B cell (primary cell): ENCODE measurements around the gene DYNC1I1.

Experiments
- EZH2 ChIP-seq: IDR thresholded peaks from 2 replicates; pipeline ENCODE4 v1.6.1; 2012; ENCODE audit warnings: borderline replicate concordance, low read depth, mild to moderate bottlenecking, moderate library complexity, low read length; ENCODE audit not compliant: insufficient read depth, poor library complexity, severe bottlenecking
- TF ChIP-seq, protein P1 (sequence below): fragments of 200-600 bp; IDR thresholded peaks from one replicate; pipeline ENCODE4 v1.8.0; 2022; ENCODE audit warnings: antibody characterized with exemption, mild to moderate bottlenecking

DNA sequence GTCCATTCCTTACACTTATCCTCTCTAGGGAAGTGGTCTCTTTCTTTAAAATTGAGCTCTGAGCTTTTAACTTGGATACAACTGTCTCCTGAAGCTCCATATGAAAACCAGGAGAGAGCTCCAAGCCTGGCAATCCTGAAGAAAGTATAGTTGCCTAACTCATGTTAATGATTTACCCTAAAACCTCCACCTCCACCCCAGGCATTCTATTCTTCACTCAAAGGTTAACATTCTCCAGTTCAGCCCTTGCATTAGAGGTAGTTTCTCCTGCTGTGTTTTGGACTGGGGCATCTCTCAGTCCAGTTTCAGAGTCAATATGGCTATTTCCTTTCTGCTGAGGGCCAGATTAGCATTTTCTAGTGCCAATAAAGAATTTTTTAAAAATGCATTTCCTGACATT, 354.0 kb downstream of the DYNC1I1 start:
- TF ChIP-seq EZH2: no peak
- TF ChIP-seq, protein P1, sequence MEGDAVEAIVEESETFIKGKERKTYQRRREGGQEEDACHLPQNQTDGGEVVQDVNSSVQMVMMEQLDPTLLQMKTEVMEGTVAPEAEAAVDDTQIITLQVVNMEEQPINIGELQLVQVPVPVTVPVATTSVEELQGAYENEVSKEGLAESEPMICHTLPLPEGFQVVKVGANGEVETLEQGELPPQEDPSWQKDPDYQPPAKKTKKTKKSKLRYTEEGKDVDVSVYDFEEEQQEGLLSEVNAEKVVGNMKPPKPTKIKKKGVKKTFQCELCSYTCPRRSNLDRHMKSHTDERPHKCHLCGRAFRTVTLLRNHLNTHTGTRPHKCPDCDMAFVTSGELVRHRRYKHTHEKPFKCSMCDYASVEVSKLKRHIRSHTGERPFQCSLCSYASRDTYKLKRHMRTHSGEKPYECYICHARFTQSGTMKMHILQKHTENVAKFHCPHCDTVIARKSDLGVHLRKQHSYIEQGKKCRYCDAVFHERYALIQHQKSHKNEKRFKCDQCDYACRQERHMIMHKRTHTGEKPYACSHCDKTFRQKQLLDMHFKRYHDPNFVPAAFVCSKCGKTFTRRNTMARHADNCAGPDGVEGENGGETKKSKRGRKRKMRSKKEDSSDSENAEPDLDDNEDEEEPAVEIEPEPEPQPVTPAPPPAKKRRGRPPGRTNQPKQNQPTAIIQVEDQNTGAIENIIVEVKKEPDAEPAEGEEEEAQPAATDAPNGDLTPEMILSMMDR: no peak
